IPS DF 6.9 (cell line): ENCODE data around the gene LRP8.

Experiments used
- DNase-seq: peaks from one replicate; pipeline ENCODE4 v3.0.0-alpha.2; 2013; ENCODE audit warnings: low read depth, low spot score
- H3K27ac ChIP-seq: one replicate; pipeline ENCODE4 v1.5.1; 2013; ENCODE audit warnings: low read length, control low read depth
- H3K27me3 ChIP-seq: 2 replicates; pipeline ENCODE4 v1.6.1; 2013; ENCODE audit warnings: mild to moderate bottlenecking, low read length; ENCODE audit not compliant: control insufficient read depth, insufficient read depth
- H3K36me3 ChIP-seq: 2 replicates; pipeline ENCODE4 v1.6.1; 2013; ENCODE audit warnings: low read length; ENCODE audit not compliant: control insufficient read depth, insufficient read depth
- H3K4me1 ChIP-seq: 2 replicates; pipeline ENCODE4 v1.6.1; 2013; ENCODE audit warnings: low read length; ENCODE audit not compliant: control insufficient read depth, insufficient read depth
- H3K4me3 ChIP-seq: 2 replicates; pipeline ENCODE4 v1.5.1; 2013; ENCODE audit warnings: mild to moderate bottlenecking, low read length
- H3K9me3 ChIP-seq: 2 replicates; pipeline ENCODE4 v1.6.1; 2013; ENCODE audit warnings: low read length, inconsistent platforms; ENCODE audit not compliant: control insufficient read depth, insufficient read depth
- WGBS: extraction: QIAGEN DNeasy Blood & Tissue Kit; methylation state at CpG from one replicate; pipeline ENCODE4 v1.1.7; 2013; ENCODE audit warnings: mixed read lengths, missing lambda C conversion rate; ENCODE audit not compliant: insufficient read length, insufficient coverage; 5-methylcytosine and 5-hydroxymethylcytosine counted together

The LRP8 gene

GRCh38 chr1:53242381-53242780 lies 85.5 kb downstream of the LRP8 start:
- H3K36me3 ChIP-seq = peaks cover 7% of the 10 kb centered on the region; the same call in 1 of the 2 replicates
- WGBS = no CpG with 5 or more reads among the region's 4 CpGs
- 0 out of 2 replicates have a peak, but pooled peaks cover 1% of the 10 kb centered on the region for H3K4me1 ChIP-seq
- no peak for DNase-seq
- no peaks in the 10 kb centered on the region for H3K27me3 ChIP-seq
- H3K27ac ChIP-seq = no peak overlapping the region
- no peaks in the 10 kb centered on the region for H3K9me3 ChIP-seq
- no peak overlapping the region for H3K4me3 ChIP-seq

GRCh38 chr1:53241828-53242227 lies 86.0 kb downstream of the LRP8 start:
- no peak overlapping the region for H3K4me3 ChIP-seq
- no CpG with 5 or more reads among the region's 2 CpGs for WGBS
- H3K9me3 ChIP-seq = no peaks in the 10 kb centered on the region
- DNase-seq = no peak
- peaks cover 7% of the 10 kb centered on the region; the same call in 1 of the 2 replicates for H3K36me3 ChIP-seq
- H3K27ac ChIP-seq = no peak overlapping the region
- no peaks in the 10 kb centered on the region for H3K27me3 ChIP-seq
- 0 out of 2 replicates have a peak, but pooled peaks cover 1% of the 10 kb centered on the region for H3K4me1 ChIP-seq

DNA sequence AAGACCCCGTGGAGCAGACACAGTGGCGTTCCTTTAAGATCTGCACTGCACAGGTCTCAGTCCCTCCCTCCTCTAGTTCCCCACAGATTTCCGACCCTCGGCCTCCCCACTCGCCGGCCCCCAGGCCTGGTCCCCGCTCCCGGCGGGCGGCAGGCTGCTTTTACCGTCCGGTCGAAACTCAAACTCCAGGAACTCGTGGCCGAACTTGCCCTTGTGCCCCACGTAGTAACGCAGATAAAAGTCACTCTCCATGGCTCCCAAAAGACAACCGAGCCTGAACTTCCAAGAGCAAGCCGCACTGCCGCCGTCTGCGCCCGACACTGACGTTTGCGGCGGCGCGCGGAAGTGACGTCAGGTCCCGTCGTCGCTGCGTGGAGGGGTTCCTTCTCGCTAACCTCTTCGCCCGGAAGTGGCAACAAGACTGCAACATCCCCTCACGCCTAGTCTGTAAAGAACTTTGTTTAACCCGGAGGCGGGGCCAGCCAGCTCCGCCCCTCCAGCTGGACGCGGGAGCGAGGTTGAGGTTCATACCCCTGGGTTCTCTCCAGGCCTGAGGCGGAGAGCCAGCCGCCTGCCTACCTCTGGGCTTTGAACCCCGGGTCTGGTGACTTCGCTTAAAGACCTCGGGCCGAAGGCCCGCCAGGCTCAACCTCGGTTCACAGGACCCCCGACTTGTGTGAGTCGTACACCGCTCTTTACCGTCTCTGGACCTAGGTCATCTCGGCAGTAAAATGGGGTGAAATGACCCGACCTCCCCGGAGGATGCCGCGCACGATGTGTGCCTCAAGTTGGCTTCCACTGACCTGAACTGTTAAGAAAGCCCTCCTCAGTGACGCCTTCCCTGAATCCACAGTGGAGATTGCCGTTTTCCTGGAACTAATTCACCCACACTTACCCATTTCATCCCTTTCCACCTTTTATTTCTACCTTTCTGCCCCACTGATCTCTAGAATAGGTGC lies 89.4 kb downstream of the LRP8 start, which contains the start of gene MAGOH:
Gene MAGOH (minus strand): TSS at position 322 of the 959 bp plus-strand sequence. CDS start 70 bp downstream, at position 252.
- no peak within 1 kb of the TSS for H3K27ac ChIP-seq
- 0 out of 2 replicates have a peak, but pooled peaks cover 1% of the 10 kb centered on the region for H3K4me1 ChIP-seq
- peak; percentile 92 for DNase-seq
- no peaks in the 10 kb centered on the region for H3K27me3 ChIP-seq
- peak within 1 kb of the TSS; percentile 94 for H3K4me3 ChIP-seq
- H3K9me3 ChIP-seq = no peaks in the 10 kb centered on the region
- no CpG with 5 or more reads among the region's 64 CpGs for WGBS
- H3K36me3 ChIP-seq = peaks cover 9% of the 10 kb centered on the region; the same call in 1 of the 2 replicates

GRCh38 chr1:53237638-53238037 lies 90.2 kb downstream of the LRP8 start:
- no peaks in the 10 kb centered on the region for H3K9me3 ChIP-seq
- peaks cover 10% of the 10 kb centered on the region; the same call in 1 of the 2 replicates for H3K36me3 ChIP-seq
- no CpG with 5 or more reads among the region's 8 CpGs for WGBS
- H3K4me3 ChIP-seq = peak overlapping the region; percentile 94; the same call in 1 of the 2 replicates
- no peak overlapping the region for H3K27ac ChIP-seq
- no peak for DNase-seq
- H3K4me1 ChIP-seq = 0 out of 2 replicates have a peak, but pooled peaks cover 1% of the 10 kb centered on the region
- no peaks in the 10 kb centered on the region for H3K27me3 ChIP-seq

DNA sequence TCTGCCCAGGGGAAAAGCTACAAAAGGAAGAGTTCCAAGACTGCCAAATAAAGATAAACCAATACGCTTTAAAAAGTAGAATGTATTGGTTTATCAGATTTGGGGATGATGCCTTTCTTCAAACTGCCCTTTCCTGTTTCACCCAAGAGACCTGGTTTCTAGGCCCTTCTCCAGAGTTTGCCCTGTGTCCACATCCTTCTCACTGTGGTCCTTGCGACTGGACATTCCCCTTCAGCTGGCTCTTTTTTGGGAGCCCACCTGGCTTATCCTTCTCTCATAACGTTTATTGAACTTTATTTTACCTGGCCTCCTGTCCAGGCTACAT lies 106.9 kb downstream of the LRP8 start:
- H3K4me1 ChIP-seq = no peaks in the 10 kb centered on the region
- H3K4me3 ChIP-seq = peak overlapping the region; percentile 62; the same call in 1 of the 2 replicates
- H3K9me3 ChIP-seq = no peaks in the 10 kb centered on the region
- no peak for DNase-seq
- WGBS = no CpG with 5 or more reads among the region's 3 CpGs
- H3K27me3 ChIP-seq = no peaks in the 10 kb centered on the region
- no peak overlapping the region for H3K27ac ChIP-seq
- no peaks in the 10 kb centered on the region for H3K36me3 ChIP-seq

DNA sequence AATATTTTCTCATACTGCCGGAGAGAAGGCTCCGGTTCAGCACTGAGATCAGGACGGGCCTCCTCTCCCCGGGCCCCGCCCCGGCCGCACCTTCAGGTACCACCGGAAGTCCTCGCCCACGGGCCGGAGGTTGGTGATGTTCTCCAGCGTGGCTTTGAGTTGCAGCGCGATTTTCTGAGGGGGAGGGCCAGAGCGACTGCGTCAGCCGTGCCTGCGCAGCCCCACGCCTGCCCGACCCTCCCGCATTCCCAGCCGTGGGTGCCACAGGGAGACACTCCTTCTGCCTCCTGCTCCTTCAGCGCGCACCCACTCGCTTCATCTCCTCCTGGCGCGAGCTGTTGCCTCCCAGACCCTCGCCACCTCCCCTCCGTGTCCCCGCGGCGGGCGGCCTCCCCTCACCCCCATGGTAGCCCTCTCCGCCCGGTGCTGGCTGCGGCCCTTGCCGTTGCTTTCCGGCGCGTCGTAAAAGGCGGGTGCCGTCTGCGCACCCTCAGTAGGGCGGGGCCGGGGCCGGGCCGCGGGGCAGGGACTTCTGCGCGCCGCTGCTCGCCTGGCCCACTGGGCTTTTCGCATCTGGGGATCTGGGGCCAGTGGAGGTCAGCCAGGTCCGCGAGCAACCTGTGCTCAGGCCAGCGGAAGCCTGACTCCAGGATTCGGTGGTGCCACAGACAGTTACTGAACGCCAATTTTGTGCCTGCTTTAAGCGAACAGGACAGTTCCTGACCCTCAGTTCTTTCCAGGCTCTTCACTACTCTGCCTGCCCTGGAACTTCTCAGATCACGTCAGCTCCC lies 107.5 kb downstream of the LRP8 start, which contains the start of gene CZIB:
Gene CZIB (minus strand): TSS at position 464 of the 791 bp plus-strand sequence. CDS start 59 bp downstream, at position 405.
- no peaks in the 10 kb centered on the region for H3K27me3 ChIP-seq
- H3K4me1 ChIP-seq = no peaks in the 10 kb centered on the region
- no peaks in the 10 kb centered on the region for H3K36me3 ChIP-seq
- H3K4me3 ChIP-seq = peak within 1 kb of the TSS; percentile 62
- no peak within 1 kb of the TSS for H3K27ac ChIP-seq
- WGBS = no CpG with 5 or more reads among the region's 61 CpGs
- peak; percentile 73 for DNase-seq
- no peaks in the 10 kb centered on the region for H3K9me3 ChIP-seq

DNA sequence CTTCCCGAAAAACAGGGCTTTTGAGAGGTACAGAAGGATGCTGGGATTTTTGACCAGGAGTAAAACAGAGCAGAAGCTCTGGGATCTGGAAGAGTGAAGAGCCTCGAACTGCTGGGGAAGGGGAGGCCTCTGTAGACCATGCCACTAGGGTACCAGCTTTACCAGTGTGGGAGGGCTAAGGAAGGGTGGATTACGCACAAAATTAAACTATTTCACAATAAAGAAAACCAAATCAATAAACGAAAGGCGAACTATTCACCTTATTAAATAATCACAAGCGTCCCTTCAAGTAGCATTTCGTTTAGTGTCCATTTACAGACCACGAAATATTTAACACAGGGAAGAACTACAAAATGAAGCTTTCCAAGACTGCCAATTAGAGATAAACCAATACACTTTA lies 108.2 kb downstream of the LRP8 start:
- no peaks in the 10 kb centered on the region for H3K4me1 ChIP-seq
- DNase-seq = no peak
- H3K9me3 ChIP-seq = no peaks in the 10 kb centered on the region
- no peak overlapping the region for H3K27ac ChIP-seq
- H3K36me3 ChIP-seq = no peaks in the 10 kb centered on the region
- no peaks in the 10 kb centered on the region for H3K27me3 ChIP-seq
- no CpG with 5 or more reads among the region's 8 CpGs for WGBS
- peak overlapping the region; percentile 62; the same call in 1 of the 2 replicates for H3K4me3 ChIP-seq

GRCh38 chr1:53218201-53218600 lies 109.7 kb downstream of the LRP8 start:
- Histone ChIP-seq H3K36me3 (peaks cover 2% of the 10 kb centered on the region), H3K9me3 (no peaks in the 10 kb centered on the region), H3K4me1 (no peaks in the 10 kb centered on the region), H3K27ac (no peak overlapping the region), H3K27me3 (no peaks in the 10 kb centered on the region), H3K4me3 (no peak overlapping the region)
- no CpG with 5 or more reads among the region's 7 CpGs for WGBS
- DNase-seq = no peak

GRCh38 chr1:53214376-53214940 lies 113.4 kb downstream of the LRP8 start:
- Histone ChIP-seq H3K27me3 (no peaks in the 10 kb centered on the region), H3K9me3 (no peaks in the 10 kb centered on the region), H3K4me1 (no peaks in the 10 kb centered on the region), H3K4me3 (no peak overlapping the region), H3K27ac (no peak overlapping the region), H3K36me3 (peaks cover 8% of the 10 kb centered on the region)
- DNase-seq = no peak
- WGBS = no CpG with 5 or more reads among the region's 5 CpGs

DNA sequence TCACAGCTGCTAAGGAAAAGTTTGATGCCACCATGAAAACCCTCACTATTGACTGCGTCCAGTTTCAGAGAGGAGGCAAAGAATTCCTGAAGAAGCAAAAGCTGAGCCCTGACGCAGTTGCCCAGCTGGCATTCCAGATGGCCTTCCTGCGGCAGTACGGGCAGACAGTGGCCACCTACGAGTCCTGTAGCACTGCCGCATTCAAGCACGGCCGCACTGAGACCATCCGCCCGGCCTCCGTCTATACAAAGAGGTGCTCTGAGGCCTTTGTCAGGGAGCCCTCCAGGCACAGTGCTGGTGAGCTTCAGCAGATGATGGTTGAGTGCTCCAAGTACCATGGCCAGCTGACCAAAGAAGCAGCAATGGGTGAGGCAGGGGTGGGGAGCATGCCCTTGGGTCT lies 116.9 kb downstream of the LRP8 start:
- Histone ChIP-seq H3K4me1 (no peaks in the 10 kb centered on the region), H3K27ac (no peak overlapping the region), H3K9me3 (peaks cover 2% of the 10 kb centered on the region; the same call in 1 of the 2 replicates), H3K4me3 (no peak overlapping the region), H3K36me3 (peaks cover 14% of the 10 kb centered on the region), H3K27me3 (no peaks in the 10 kb centered on the region)
- DNase-seq = no peak
- no CpG with 5 or more reads among the region's 11 CpGs for WGBS
